ELF-1 (cell line): Measurements from ENCODE around the gene USE1.
A peak's percentile ranks its signal among the peaks of the same experiment; 100 is the strongest.

Experiments used
- DNase-seq: peaks from one replicate; pipeline ENCODE4 v3.0.0-alpha.2; 2016; ENCODE audit warnings: low read depth, low spot score

The USE1 gene

GRCh38 chr19:17256130-17256529, 41.0 kb downstream of the USE1 start:
- no peak for DNase-seq

GRCh38 chr19:17259118-17259780, 44.1 kb downstream of the USE1 start:
- DNase-seq, result no peak

GRCh38 chr19:17259934-17260333, 44.8 kb downstream of the USE1 start:
- no peak for DNase-seq

- DNase-seq, result peak; percentile 97
Measured at GRCh38 chr19:17260842-17261325, 45.7 kb downstream of the USE1 start.

GRCh38 chr19:17262557-17262956, 47.4 kb downstream of the USE1 start:
- DNase-seq, result no peak

- DNase-seq, result no peak
Measured at GRCh38 chr19:17263712-17264640, 48.8 kb downstream of the USE1 start.

- DNase-seq, result peak; percentile 79
Measured at GRCh38 chr19:17264641-17264979, 49.5 kb downstream of the USE1 start, which contains the start of gene USHBP1. TSS of gene USHBP1 (minus strand) at chr19:17264745. CDS start at chr19:17264299, 446 bp downstream.

GRCh38 chr19:17266026-17266425, 50.9 kb downstream of the USE1 start:
- DNase-seq, result peak; percentile 79

- DNase-seq, result no peak
Measured at GRCh38 chr19:17266589-17266974, 51.4 kb downstream of the USE1 start.

- peak; percentile 100 for DNase-seq
Measured at GRCh38 chr19:17266975-17267788, 52.0 kb downstream of the USE1 start, which contains the start of gene BABAM1. TSS of gene BABAM1 (plus strand) at chr19:17267443. CDS start at chr19:17268807, 1,364 bp downstream.

- no peak for DNase-seq
Measured at GRCh38 chr19:17268754-17269153, 53.6 kb downstream of the USE1 start.
